Measurements from ENCODE around the gene CCDC195. TPM values are rescaled to one million over a fixed set of nuclear protein-coding genes. Genes with fewer than 3 reads are reported as not detected.

Gene CCDC195
- total and polyA plus RNA-seq, 2 experiments from 2014 or later = not detected

- TF ChIP-seq REST (IDR thresholded peaks at IDR 0.05; ENCODE audit: unreplicated experiment) (no peak), POLR2AphosphoS5 (IDR thresholded peaks at IDR 0.05; ENCODE audit: low read depth) (no peak)
These were observed 15.5 kb upstream of the CCDC195 start (continued) for GRCh38 chr2:224731665-224732064.

GRCh38 chr2:224729435-224729834 lies 13.3 kb upstream of the CCDC195 start:
- Histone ChIP-seq H4K20me1 (replicated peaks; ENCODE audit: insufficient read depth) (no peaks in the 10 kb centered on the region), H2AFZ (no peak overlapping the region), H3K9me2 (ENCODE audit: insufficient read depth) (peaks cover 9% of the 10 kb centered on the region; the same call in 1 of the 2 replicates), H3K4me2 (no peak overlapping the region), H3K36me3 (ENCODE audit: insufficient read depth) (no peaks in the 10 kb centered on the region), H3K79me2 (replicated peaks; ENCODE audit: insufficient read depth) (no peaks in the 10 kb centered on the region), H3F3A (replicated peaks; ENCODE audit: low read depth) (no peaks in the 10 kb centered on the region), H3K27ac (ENCODE audit: low read depth) (no peak overlapping the region), H3K4me3 (no peak overlapping the region), H3K27me3 (ENCODE audit: insufficient read depth) (no peaks in the 10 kb centered on the region), H3K4me1 (ENCODE audit: insufficient read depth) (no peaks in the 10 kb centered on the region)
- no peak for TF ChIP-seq NANOG (IDR thresholded peaks at IDR 0.05; ENCODE audit: borderline replicate concordance)
- Mint-ChIP-seq H3K4me3 (no peak overlapping the region), H3K9me3 (peaks cover 23% of the 10 kb centered on the region; the same call in 2 of the 3 replicates), H3K4me1 (no peaks in the 10 kb centered on the region), H3K36me3 (ENCODE audit: low read depth) (no peaks in the 10 kb centered on the region), H3K27ac (no peak overlapping the region), H3K27me3 (ENCODE audit: insufficient read depth, low read depth, poor library complexity) (no peaks in the 10 kb centered on the region)
- DNase-seq (ENCODE audit: low spot score) (no peak), ATAC-seq (no peak)

- no peak for TF ChIP-seq JUNB (IDR thresholded peaks at IDR 0.05; ENCODE audit: unreplicated experiment)
- TF ChIP-seq CTCF (conservative IDR thresholded peaks at IDR 0.05; ENCODE audit: low read depth in 2 of 2) = no peak
- no peak for TF ChIP-seq CREB1 (CRISPR knock-in tag; IDR thresholded peaks at IDR 0.05; ENCODE audit: low read depth)
- TF ChIP-seq STAT1 (IDR thresholded peaks at IDR 0.05; ENCODE audit: unreplicated experiment) = no peak
- TF ChIP-seq ZNF462 (CRISPR knock-in tag; IDR thresholded peaks at IDR 0.05) = no peak
- Histone ChIP-seq H3K36me3 (ENCODE audit: insufficient read depth) (no peaks in the 10 kb centered on the region), H4K20me1 (replicated peaks; ENCODE audit: insufficient read depth) (no peaks in the 10 kb centered on the region), H3K4me1 (ENCODE audit: insufficient read depth) (no peaks in the 10 kb centered on the region), H3K9me2 (ENCODE audit: insufficient read depth) (0 out of 2 replicates have a peak, but pooled peaks cover 9% of the 10 kb centered on the region), H3K4me2 (no peak overlapping the region), H2AFZ (no peak overlapping the region), H3K4me3 (no peak overlapping the region), H3K27me3 (ENCODE audit: insufficient read depth) (no peaks in the 10 kb centered on the region), H3K79me2 (replicated peaks; ENCODE audit: insufficient read depth) (no peaks in the 10 kb centered on the region), H3F3A (replicated peaks; ENCODE audit: low read depth) (no peaks in the 10 kb centered on the region), H3K27ac (ENCODE audit: low read depth) (no peak overlapping the region)
- no peaks in the 10 kb centered on the region for H3K4me1 Mint-ChIP-seq
- H3K36me3 Mint-ChIP-seq (ENCODE audit: low read depth) = 0 out of 3 replicates have a peak, but pooled peaks cover 2% of the 10 kb centered on the region
- H3K4me3 Mint-ChIP-seq = no peak overlapping the region
- ATAC-seq (no peak), DNase-seq (ENCODE audit: low spot score) (no peak)
- no peak overlapping the region for H3K27ac Mint-ChIP-seq
- peaks cover 21% of the 10 kb centered on the region; the same call in 2 of the 3 replicates for H3K9me3 Mint-ChIP-seq
- no peaks in the 10 kb centered on the region for H3K27me3 Mint-ChIP-seq (ENCODE audit: insufficient read depth, low read depth, poor library complexity)
These were observed 8.2 kb upstream of the CCDC195 start for GRCh38 chr2:224724331-224724730.
